Measurements from ENCODE around the gene PPARD.
"Not testable (repeated sequence)": the region's sequence is repeated elsewhere in the genome, so short reads cannot be mapped to it uniquely, and the experiment has no call there.

Gene PPARD

DNA sequence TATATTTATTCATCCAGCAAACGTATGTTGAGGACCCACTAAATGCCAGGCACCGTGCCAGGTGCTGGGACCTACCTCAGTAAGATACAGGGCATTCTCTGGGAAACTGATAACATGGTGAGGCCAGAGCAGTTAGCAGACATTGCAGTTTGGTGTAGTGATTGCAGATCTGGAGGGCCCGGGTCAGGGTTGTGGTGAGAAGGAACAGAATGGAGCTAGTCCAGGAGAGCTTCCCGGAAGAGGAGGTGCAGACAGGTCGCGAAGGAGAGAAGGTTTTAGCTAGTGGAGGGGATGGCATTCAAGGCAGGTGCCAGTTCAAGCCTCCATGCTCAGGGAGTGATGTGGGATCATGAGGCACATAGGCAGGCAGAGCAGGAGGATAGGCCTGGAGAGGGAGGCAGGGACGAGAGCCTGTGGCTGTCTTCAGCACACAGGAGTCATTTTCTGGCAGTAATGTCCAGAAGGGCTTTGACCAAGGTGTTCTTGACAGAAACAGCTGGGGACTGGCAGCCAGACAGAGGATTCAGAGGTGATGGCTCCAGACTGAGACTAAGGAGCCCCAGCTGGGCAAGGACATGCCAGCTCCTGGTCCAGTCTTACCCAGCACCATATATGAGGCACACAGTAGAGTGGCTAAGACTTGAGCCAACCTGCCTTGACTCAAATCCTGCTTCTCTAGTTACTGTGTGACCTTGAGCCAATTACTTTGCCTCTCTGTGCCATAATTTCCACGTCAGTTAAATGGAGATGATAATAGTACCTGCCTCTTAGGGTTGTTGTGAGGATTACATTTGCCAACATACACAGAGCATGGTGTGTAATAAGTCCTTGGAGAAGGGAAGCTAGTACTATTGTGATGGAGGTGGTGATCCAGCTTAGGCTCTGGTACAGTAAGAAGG, 61.4 kb downstream of the PPARD start:
- no peak for DNase-seq (ENCODE audit: low spot score)

- DNase-seq (ENCODE audit: low spot score), result no peak
Observed at GRCh38 chr6:35406711-35407485, 64.5 kb downstream of the PPARD start.

DNA sequence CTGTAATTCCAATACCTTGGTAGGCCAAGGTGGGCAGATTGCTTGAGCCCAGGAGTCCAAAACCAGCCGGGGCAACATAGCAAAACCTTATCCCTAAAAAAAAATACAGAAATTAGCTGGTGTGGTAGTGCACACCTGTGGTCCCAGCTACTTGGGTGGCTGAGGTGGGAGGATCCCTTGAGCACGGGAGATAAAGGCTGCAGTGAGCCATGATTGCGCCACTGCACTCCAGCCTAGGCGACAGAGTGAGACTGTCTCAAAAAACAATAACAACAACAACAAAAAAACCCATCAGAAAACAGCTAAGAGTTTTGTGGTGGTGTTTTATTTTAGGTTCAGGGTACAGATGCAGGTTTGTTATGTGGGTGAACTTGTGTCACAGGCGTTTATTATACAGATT, 66.9 kb downstream of the PPARD start:
- DNase-seq (ENCODE audit: low spot score), result no peak

DNA sequence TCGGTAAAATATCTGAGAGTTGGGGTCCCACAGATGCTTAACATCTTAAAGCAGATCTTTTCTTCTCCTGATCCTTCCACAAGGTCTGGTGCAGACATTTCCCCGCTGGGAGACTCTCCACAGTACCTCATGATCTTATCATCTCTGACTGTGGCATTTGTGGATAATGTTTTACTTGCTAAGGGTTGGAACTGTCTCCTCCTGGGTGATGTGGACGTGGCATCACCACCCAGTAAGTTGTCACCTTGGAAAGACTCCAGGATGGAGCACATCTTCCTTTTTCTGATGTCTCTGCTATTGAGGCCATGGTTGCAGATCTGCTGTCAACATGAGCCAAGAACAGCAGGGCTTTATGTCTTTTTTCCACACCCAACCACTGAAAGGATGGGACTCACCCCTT, 67.8 kb downstream of the PPARD start:
- no peak for DNase-seq (ENCODE audit: low spot score)

DNA sequence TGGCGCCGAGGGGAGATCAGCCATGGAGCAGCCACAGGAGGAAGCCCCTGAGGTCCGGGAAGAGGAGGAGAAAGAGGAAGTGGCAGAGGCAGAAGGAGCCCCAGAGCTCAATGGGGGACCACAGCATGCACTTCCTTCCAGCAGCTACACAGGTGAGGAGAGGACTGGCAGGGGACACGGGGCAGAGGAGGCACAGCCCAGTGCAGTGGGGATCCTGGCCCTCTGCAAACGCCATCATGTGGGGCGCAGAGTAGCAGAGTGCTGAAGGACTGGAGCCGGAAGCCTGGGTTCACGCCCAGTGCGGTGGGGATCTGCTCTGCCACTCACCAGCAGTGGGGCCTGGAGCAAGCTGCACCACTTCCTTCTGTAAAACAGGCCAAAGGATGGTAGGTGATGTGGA, 68.7 kb downstream of the PPARD start:
- DNase-seq (ENCODE audit: low spot score), result no peak

GRCh38 chr6:35412102-35412501, 69.7 kb downstream of the PPARD start:
- no peak for DNase-seq (ENCODE audit: low spot score)

DNA sequence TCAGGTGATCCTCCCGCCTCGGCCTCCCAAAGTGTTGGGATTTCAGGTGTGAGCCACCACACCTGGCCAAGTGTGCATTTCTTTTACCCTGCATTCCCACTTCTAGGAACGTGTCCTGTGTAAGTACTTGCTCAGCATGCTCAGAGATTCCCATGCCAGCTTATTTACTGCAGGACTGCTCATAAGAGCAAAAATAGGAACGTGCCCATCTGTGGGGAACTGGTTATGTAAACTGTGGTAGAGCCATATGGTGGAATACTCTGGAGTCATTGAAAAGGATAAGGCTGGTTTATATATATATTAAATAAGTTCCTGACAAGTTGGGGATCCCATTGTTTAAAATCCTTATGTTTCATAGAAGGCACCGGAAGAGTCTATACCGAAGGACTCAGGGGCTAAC, 71.6 kb downstream of the PPARD start:
- DNase-seq (ENCODE audit: low spot score), result no peak

GRCh38 chr6:35415065-35415891, 72.9 kb downstream of the PPARD start:
- DNase-seq (ENCODE audit: low spot score), result no peak

- no peak for DNase-seq (ENCODE audit: low spot score)
Observed at GRCh38 chr6:35417979-35418661, 75.8 kb downstream of the PPARD start.

GRCh38 chr6:35419417-35419816, 77.1 kb downstream of the PPARD start:
- no peak for DNase-seq (ENCODE audit: low spot score)

DNA sequence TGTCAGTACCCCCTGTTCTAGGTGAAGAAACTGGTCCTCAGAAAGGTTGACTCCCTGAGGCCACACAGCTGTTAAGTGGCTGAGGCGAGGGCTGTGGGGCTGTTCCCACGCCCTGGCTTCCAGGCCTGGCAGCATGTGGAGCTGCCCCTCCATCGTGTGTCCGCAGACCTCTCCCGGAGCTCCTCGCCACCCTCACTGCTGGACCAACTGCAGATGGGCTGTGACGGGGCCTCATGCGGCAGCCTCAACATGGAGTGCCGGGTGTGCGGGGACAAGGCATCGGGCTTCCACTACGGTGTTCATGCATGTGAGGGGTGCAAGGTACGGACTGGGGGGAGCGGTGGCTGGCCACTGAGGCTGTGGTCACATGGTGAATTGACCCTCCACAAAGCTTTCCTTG, 77.6 kb downstream of the PPARD start:
- DNase-seq (ENCODE audit: low spot score), result no peak

DNA sequence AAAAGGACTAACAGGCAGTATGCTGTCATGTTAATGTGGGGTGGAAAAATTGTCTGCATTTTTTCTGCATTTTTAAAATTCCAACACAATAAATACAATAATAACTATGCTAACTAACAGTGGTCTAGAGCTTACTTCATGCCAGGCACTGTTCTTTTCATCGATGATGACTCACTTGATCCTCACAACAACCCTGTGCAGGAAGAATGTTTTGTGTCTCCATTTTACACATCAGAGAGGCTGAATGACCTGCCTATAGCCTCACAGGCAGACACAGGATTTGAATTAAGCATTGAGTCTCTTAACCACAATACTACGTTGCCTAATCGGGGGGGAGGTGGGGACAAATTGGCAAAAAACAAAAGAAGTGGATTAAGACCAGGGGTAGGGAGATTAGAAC, 82.9 kb downstream of the PPARD start:
- DNase-seq (ENCODE audit: low spot score), result no peak

- no peak for DNase-seq (ENCODE audit: low spot score)
Observed at GRCh38 chr6:35426074-35426473, 83.7 kb downstream of the PPARD start.

- DNase-seq (ENCODE audit: low spot score), result no peak
Observed at GRCh38 chr6:35427435-35427834, 85.1 kb downstream of the PPARD start.

DNA sequence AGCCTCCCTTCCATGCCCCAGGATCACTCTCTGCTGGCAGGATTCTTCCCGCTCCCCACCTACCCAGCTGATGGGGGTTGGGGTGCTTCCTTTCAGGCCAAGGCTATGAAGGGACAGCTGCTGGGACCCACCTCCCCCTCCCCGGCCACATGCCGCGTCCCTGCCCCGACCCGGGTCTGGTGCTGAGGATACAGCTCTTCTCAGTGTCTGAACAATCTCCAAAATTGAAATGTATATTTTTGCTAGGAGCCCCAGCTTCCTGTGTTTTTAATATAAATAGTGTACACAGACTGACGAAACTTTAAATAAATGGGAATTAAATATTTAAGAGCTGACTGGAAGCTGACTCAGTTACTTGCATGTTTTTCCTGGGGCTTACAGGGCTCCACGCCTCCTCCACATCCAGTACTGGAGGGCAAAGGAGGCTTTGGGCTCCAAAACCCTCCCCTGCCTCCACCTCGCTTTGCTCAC, 85.5 kb downstream of the PPARD start:
- DNase-seq (ENCODE audit: low spot score), result no peak

- no peak for DNase-seq (ENCODE audit: low spot score)
Observed at GRCh38 chr6:35428421-35429149, 86.2 kb downstream of the PPARD start.

- no peak for DNase-seq (ENCODE audit: low spot score)
Observed at GRCh38 chr6:35429463-35429862, 87.1 kb downstream of the PPARD start.

DNA sequence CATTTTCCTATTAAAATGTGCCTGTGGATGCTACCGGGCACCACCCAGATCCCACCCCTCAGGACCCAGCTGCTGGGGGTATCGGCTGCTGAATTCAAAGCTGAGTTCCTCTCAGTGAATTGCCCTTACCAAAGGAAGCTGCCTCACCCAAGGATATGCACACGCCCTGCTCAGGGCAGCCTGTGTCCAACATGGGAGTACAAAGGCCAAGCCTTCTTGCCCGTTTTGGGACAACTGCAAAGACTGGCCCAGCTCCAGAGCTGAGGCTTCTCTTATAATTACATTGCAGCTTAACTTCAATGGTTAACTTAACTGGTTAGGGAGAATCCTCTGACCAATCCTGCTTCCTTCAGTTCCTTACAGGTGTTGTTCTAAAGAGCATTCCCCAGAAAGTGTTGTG, 89.9 kb downstream of the PPARD start:
- no peak for DNase-seq (ENCODE audit: low spot score)

DNA sequence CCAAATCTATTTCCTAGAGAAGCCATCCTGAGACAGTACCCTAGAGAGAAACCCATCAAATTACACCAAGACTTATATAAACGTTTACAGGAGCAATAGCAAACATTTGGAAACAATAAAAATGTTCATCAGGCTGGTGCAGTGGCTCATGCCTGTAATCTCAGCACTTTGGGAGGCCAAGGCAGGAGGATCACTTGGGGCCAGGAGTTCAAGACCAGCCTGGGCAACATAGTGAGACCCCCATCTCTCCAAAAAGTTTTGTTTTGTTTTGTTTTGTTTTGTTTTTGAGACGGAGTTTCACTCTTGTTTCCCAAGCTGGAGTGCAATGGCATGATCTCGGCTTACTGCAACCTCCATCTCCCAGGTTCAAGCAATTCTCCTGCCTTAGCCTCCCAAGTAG, 90.3 kb downstream of the PPARD start:
- DNase-seq (ENCODE audit: low spot score), result not testable (repeated sequence)

GRCh38 chr6:35435074-35435837, 92.9 kb downstream of the PPARD start:
- no peak for DNase-seq (ENCODE audit: low spot score)
